HG03469 (cell line): ENCODE data around the gene MAPK8IP2.
A peak's percentile ranks its signal among the peaks of the same experiment; 100 is the strongest.

Source experiments
- ATAC-seq: cut with Tn5 transposase; IDR thresholded peaks from one replicate; pipeline ENCODE4 v1.9.1; 2021; ENCODE audit warnings: mild to moderate bottlenecking, moderate library complexity, moderate number of reproducible peaks; ENCODE audit not compliant: unreplicated experiment

The MAPK8IP2 gene

DNA sequence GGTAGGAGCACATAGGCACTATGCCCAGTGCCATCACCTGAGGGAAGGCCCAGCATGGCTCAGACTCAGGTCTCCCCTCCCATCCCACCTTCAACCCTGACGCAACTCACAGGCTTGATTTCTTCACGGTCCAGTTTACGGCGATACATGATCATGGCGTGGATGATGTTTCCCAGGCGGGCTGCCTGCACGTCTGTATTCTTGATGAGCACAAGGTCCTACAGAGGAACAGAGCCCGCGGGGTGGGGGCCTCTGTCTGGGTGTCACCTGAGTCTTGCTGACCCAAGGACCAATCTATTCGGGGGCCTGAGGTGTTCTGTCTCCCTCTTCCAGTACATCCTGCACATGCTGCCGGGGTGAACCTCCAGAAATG lies 26.2 kb upstream of the MAPK8IP2 start:
- no peak for ATAC-seq

GRCh38 chr22:50575426-50575941 lies 25.1 kb upstream of the MAPK8IP2 start:
- ATAC-seq = no peak

GRCh38 chr22:50576070-50576469 lies 24.5 kb upstream of the MAPK8IP2 start:
- ATAC-seq = no peak

GRCh38 chr22:50576806-50577696 lies 23.5 kb upstream of the MAPK8IP2 start:
- no peak for ATAC-seq

GRCh38 chr22:50577697-50577986 lies 23.0 kb upstream of the MAPK8IP2 start:
- no peak for ATAC-seq

DNA sequence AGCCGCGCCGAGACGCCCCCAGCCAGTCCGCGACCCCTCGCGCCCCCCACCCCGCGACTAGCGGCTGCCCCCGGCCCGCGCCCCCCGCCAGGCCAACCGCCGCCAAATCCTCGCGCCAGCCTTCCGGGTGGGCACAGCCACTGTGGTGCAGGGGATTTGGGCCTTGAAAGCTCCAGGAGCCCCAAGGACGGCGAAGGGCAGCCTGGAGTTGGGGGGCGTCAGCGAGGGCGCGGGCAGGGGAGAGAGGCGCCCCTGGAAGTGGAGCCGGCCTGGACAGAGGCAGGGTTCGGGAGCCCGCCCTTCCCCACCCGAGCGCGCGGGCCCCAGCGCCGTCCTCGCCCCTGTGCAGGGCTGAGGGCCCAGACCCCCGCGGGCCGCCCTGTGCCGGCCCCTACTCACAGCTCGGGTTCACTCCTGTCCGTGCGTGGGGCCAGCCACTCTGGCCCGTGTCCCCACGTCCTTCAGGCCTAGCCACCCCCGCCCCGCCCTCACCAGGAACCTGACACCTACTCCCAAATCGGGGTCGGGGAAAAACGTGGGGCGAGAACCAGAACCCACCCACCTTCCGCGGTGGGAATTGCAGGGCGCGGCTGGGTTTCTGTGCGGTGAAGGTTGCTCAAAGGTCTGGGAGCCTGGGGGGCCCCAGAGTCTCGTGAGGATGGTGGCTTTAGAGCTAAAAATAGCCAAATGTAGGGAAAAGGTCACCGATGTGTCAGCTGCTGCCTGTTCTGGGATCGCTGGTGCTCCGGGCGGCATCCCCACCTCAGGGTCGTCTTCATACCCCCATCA lies 22.4 kb upstream of the MAPK8IP2 start, which contains the start of gene CPT1B:
CPT1B (minus strand) TSS at position 441 of the 789 bp plus-strand sequence. CDS start 512 bp downstream, outside the sequence.
- ATAC-seq = no peak

- no peak for ATAC-seq
These were observed 21.8 kb upstream of the MAPK8IP2 start for GRCh38 chr22:50578776-50579310.

DNA sequence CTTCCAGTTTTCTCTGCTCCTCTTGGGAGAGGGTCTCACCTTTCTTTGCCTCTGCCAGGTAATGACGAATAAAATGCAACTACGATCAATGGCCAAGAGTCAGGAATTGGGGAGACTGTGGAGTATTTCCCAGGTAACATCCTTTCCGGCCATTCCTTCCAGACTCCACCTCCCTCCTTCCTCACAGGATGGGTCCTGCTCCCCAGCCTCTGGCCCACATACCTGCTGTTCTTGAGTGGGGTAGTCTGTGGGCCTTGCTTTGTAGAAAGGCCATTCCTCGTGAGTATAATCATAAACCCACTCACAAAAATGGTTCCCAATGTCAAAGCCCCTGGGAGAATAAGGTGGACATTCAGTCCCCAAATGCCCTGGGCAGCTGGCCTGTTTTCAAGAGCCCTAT lies 20.8 kb upstream of the MAPK8IP2 start:
- ATAC-seq = no peak

GRCh38 chr22:50581031-50581949 lies 19.3 kb upstream of the MAPK8IP2 start:
- ATAC-seq = no peak

DNA sequence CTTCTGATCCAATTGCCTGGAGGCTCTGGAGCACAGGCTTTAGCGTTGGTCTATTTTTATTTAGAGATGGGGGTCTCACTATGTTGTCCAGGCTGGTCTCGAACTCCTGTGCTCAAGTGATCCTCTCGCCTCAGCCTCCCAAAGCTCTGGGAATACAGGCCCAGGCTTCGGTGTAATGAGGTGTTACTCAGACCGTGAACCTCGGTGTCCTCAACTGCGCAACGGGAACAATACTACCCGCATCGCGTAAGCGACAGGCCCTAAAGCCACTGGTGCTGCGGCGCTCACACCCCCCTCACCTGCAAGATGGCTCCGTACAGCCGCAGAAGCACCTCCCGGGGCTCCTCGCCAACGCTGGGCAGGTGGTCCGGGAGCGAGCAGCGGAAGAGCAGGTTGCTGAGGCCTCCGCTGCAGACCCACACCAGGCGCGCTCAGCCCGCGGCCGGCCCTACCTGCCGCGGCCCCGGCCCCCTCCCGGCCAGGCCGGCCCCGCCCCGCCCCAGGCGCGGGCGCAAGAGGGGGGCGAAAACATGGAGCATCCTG lies 18.6 kb upstream of the MAPK8IP2 start:
- no peak for ATAC-seq

DNA sequence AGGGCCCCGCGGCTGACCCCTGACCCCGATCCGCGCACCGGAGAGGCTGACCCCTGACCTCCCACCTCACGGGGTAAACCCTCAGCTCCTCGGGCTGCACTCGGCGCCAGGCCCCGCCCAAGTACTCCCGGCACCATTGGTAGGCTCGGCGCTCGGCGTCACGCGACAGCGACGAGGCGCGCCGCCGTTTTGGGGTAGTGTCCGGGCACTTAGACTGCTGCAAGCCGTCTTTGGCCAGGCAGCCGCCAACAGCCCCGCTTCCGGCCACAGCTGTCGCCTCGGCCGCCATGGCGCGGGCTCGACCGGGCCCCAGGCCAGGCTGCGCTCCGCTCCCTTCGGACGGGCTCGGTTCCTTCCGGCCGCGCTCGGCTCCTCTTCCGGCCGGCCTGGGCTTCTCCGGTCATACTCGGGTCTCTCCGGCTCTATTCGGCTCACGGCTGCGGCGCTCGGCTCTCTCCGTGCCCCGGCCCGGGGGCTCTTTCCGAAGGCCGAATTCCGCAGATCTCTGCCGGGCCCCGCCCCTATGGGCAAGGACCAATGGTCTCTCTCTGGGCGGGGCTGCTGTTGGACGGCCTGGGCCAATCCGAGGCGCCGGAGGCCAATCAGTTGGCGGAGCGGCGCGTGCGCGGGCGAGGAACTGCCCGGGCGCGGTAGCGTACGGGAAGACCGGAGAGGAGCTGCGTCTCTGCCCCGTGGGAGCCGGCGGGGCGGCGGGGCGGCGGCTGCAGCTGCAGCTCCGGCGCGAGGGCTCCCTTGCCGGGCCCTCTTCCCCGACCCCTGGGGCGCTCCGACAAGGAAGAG lies 17.9 kb upstream of the MAPK8IP2 start, which contains the start of gene CHKB:
CHKB (minus strand) TSS at position 357 of the 801 bp plus-strand sequence; CDS start at position 289, 68 bp downstream.
- peak; percentile 81 for ATAC-seq

DNA sequence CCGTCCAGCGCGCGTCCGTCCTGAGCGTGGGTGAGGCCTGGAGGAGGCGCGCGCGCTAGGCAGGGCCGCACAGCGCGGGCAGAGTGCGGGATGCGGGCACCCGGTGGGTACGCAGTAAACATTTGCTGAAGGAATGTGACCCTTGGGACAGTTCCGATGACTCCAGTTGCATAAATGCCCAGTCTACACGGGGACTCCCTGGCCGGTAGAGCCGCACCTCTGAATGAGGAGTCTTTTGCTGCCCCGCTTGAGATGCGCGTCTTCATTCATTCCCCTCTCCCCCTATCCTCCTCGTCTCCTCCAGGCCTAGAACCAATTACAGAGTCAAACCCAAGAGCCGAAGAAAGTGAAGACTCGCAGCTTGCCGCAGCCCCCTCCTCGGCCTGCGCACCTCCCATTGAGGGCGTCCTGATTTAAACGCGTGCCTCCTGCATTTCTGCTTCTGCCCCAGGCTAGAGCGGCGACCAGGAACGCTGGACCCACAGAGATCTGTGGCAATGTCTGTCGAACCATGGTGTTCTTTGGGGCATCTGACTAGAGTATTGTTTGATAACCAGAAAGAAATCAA lies 17.2 kb upstream of the MAPK8IP2 start:
- ATAC-seq = peak; percentile 17

GRCh38 chr22:50584106-50585096 lies 16.2 kb upstream of the MAPK8IP2 start:
- ATAC-seq = no peak

DNA sequence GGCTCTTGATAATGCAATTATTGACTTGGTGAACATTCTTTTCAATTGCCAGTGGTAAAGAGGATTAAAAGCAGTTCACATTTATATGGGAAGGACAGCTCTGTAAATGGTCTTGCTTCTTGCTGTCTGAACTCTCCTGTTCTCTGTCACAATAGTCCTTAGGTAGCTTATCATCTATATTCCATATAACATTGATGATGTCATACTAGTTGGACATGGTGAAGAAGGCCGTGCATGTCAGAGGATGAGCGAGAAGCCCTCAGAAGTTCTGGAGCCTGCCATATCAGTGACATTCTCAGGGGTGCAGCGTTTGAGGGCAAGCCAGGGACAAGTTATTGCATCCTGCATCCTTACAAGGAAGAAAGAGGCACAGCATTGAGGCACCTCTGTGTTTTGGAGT lies 15.4 kb upstream of the MAPK8IP2 start:
- no peak for ATAC-seq

DNA sequence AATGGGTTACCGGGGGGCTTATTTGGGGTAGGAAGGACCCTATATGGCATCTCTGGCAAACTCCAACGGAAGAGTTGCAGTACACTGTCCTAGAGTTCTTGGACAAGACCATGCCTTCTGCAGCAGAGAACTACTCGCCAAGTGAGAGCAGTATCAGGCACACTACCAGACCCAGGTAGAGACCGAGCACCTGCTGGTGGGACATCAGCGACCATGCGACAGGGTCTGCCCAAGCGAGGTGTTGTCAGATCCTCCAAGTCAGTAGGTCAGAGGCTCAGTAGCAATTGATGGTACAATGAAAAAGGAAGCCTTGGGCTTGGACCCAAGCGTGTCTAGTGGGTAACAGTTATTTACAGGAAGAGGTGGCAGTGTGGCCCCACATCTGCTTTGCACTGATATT lies 14.8 kb upstream of the MAPK8IP2 start:
- ATAC-seq = no peak

DNA sequence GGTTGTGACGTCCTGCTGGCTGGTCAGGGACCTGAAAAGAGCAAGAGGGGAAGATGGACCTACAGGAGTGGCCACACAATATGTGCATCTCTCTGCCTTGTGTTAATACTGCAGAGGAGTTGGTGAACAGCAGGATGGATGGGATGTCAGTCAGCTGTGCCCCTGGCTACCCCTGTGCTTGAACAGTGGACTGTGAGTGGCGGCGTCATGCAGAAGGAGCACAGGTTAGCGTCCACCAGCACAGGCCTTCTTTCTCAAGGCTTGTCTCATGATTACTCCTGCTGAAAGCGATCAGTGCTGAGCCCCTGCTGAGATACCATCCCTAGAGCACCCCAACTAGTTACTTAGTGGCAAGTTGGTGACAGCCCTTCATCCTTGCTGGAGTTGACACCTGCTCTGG lies 14.2 kb upstream of the MAPK8IP2 start:
- ATAC-seq = no peak

DNA sequence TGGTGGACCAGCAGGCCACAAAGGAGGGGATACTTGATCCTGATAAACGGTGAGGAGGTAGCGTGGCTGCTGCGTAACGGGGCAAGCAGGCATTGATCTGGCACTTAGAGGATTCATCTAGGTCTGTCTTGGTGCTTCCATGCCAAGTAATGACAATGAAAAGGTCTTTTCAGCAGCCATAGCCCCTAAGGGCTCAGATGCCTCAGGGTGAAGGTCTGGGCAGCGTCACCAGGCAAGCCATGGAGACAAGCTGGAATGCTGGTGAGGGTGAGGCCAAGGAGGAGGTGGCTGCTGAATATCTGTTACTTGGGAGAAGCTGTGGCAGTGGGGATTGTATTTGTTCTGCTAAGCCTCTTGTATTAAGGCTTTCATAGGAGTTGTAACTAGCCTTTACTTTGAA lies 13.2 kb upstream of the MAPK8IP2 start:
- ATAC-seq = no peak

GRCh38 chr22:50595189-50595588 lies 5.4 kb upstream of the MAPK8IP2 start:
- ATAC-seq = no peak
